K562 (cell line): ENCODE results near the gene DNAI1. TPM values are rescaled to one million over a fixed set of nuclear protein-coding genes. Genes with fewer than 3 reads are reported as not detected.

Experiments used
- ATAC-seq: fragments of 200-7000 bp; cut with Tn5 transposase; 3 replicates; pipeline ENCODE4 v1.9.1; 2020; ENCODE audit warnings: moderate library complexity
- BruUV-seq: library from RNA; stranded (reverse); fragments of 400-500 nt; replicated peaks from 2 replicates; lab custom pipeline; 2021; lab: Mats Ljungman, UMichigan
- CTCF ChIA-PET: fragments of 300-600 bp; formaldehyde crosslinking; extraction: SDS; loops from one replicate; lab custom pipeline; 2021; ENCODE audit warnings: low intra/inter-chr PET ratio; lab: Yijun Ruan, JAX
- POLR2A ChIA-PET: fragments of 300-600, 350-650 bp; sonication (Branson Sonifier 250); formaldehyde crosslinking; extraction: SDS; loops from one replicate; lab custom pipeline; 2021; ENCODE audit warnings: antibody characterized with exemption, inconsistent platforms; lab: Yijun Ruan, JAX
- DNase-seq, 4 experiments: peaks; one replicate each; pipeline versions ENCODE4 v3.0.0 to v3.0.0-alpha.2; 2011 to 2018; ENCODE audit warnings: low spot score in 3 of 4, mixed read lengths in 3 of 4; ENCODE audit errors: extremely low read depth in 1 of 4
- FAIRE-seq: peaks from 2 replicates; lab custom pipeline; 2011; peaks lifted over from hg19 to GRCh38; lab: Jason Lieb, UNC
- H2AFZ ChIP-seq: 2 replicates; pipeline ENCODE4 v1.6.0; 2011; ENCODE audit warnings: low read depth, low read length, control low read depth, inconsistent platforms
- H3K27ac ChIP-seq: fragments of 200-600 bp; 3 replicates; pipeline ENCODE4 v1.8.0; 2011; ENCODE audit warnings: low read depth, mild to moderate bottlenecking, control low read depth, inconsistent platforms, low read length, moderate library complexity, mixed read lengths; ENCODE audit errors: extremely low read depth
- H3K27me3 ChIP-seq, 2 experiments: fragments of 300-600 bp in 1 of 2; 2 replicates in 1 of 2; 3 replicates in 1 of 2; pipeline versions ENCODE4 v1.6.0 to v1.8.0; 2011; ENCODE audit warnings: inconsistent platforms in 2 of 2, low read length in 2 of 2, mild to moderate bottlenecking in 1 of 2, mixed read lengths in 1 of 2, moderate library complexity in 1 of 2; ENCODE audit not compliant: control insufficient read depth in 2 of 2, insufficient read depth in 2 of 2
- H3K36me3 ChIP-seq: fragments of 300-600 bp; 3 replicates; pipeline ENCODE4 v1.8.0; 2011; ENCODE audit warnings: mild to moderate bottlenecking, low read length, inconsistent platforms; ENCODE audit not compliant: control insufficient read depth, insufficient read depth
- H3K4me1 ChIP-seq, 2 experiments: fragments of 200-600 bp in 1 of 2; replicated peaks in 1 of 2; 2 replicates in 1 of 2; 3 replicates in 1 of 2; pipeline versions ENCODE4 v1.5.1 to v1.8.0; 2011; ENCODE audit warnings: inconsistent platforms in 2 of 2, low read length in 2 of 2, mild to moderate bottlenecking in 1 of 2, mixed read lengths in 1 of 2, moderate library complexity in 1 of 2; ENCODE audit not compliant: control insufficient read depth in 2 of 2, insufficient read depth in 2 of 2
- H3K4me2 ChIP-seq: 2 replicates; pipeline ENCODE4 v1.6.1; 2011; ENCODE audit warnings: low read length, control low read depth, inconsistent platforms, mixed read lengths; ENCODE audit not compliant: insufficient read depth
- H3K4me3 ChIP-seq: fragments of 200-600 bp; sonication (generic), shearing (Covaris generic); 2 replicates; pipeline ENCODE4 v1.5.1; 2016; ENCODE audit warnings: control low read depth, inconsistent platforms
- H3K79me2 ChIP-seq: fragments of 200-600 bp; 3 replicates; pipeline ENCODE4 v1.8.0; 2011; ENCODE audit warnings: low read length, inconsistent platforms; ENCODE audit not compliant: control insufficient read depth, insufficient read depth
- H3K9ac ChIP-seq, 2 experiments: 2 replicates each; pipeline versions ENCODE4 v1.6.0 to v1.6.1; 2011; ENCODE audit warnings: low read depth in 2 of 2, low read length in 2 of 2, control low read depth in 1 of 2, inconsistent platforms in 1 of 2, mild to moderate bottlenecking in 1 of 2, mixed read lengths in 1 of 2; ENCODE audit not compliant: insufficient read depth in 1 of 2
- H3K9me1 ChIP-seq: one replicate; pipeline ENCODE4 v1.6.0; 2011; ENCODE audit warnings: inconsistent platforms, mild to moderate bottlenecking, low read length, moderate library complexity; ENCODE audit not compliant: control insufficient read depth, insufficient read depth
- H3K9me3 ChIP-seq: replicated peaks from 2 replicates; pipeline ENCODE4 v1.5.1; 2011; ENCODE audit warnings: low read depth, low read length, inconsistent platforms; ENCODE audit not compliant: control insufficient read depth, insufficient read depth
- H4K20me1 ChIP-seq: replicated peaks from 2 replicates; pipeline ENCODE4 v1.6.1; 2011; ENCODE audit warnings: low read length, inconsistent platforms, mixed read lengths; ENCODE audit not compliant: control insufficient read depth, insufficient read depth
- CXXC5 ChIP-seq: fragments of 250-450 bp; sonication (Bioruptor Pico); IDR thresholded peaks from 2 replicates; pipeline ENCODE4 v1.8.0; 2022; ENCODE audit warnings: inconsistent platforms, mild to moderate bottlenecking, moderate library complexity
- ETS1 ChIP-seq: conservative IDR thresholded peaks from 2 replicates; pipeline ENCODE4 v1.6.1; 2011; ENCODE audit warnings: low read depth, mild to moderate bottlenecking, low read length; ENCODE audit not compliant: control insufficient read depth
- GABPB1 ChIP-seq: sonication (generic); formaldehyde crosslinking; IDR thresholded peaks from 2 replicates; pipeline ENCODE4 v1.8.0; 2022; ENCODE audit warnings: mild to moderate bottlenecking, missing genetic modification reagents
- MEF2D ChIP-seq: conservative IDR thresholded peaks from 2 replicates; pipeline ENCODE4 v1.6.1; 2016; ENCODE audit warnings: low read depth, missing genetic modification characterization, missing compliant biosample characterization
- RBBP5 ChIP-seq: fragments of 200-600 bp; sonication (generic); IDR thresholded peaks from 2 replicates; pipeline ENCODE4 v1.6.1; 2012; ENCODE audit warnings: borderline replicate concordance, mild to moderate bottlenecking, low read length, control low read depth, inconsistent platforms; ENCODE audit not compliant: insufficient read depth, poor library complexity, severe bottlenecking
- SETDB1 ChIP-seq: IDR thresholded peaks from one replicate; pipeline ENCODE4 v1.6.1; 2012; ENCODE audit warnings: low read length, control low read depth, inconsistent platforms
- TEAD4 ChIP-seq, 2 experiments: sonication (generic) in 1 of 2; formaldehyde crosslinking in 1 of 2; IDR thresholded peaks; 2 replicates each; pipeline versions ENCODE4 v1.6.1 to v1.8.0; 2012 to 2022; ENCODE audit warnings: borderline replicate concordance in 1 of 2, inconsistent platforms in 1 of 2, low read length in 1 of 2, mild to moderate bottlenecking in 1 of 2, missing genetic modification reagents in 1 of 2
- TFAM ChIP-seq: fragments of 250-450 bp; sonication (Bioruptor Pico); conservative IDR thresholded peaks from 2 replicates; pipeline ENCODE4 v1.5.0; 2021; ENCODE audit warnings: mild to moderate bottlenecking, moderate library complexity
- TRIM28 ChIP-seq: fragments of 450-650 bp; IDR thresholded peaks from 2 replicates; pipeline ENCODE4 v1.6.1; 2017
- ZFP36 ChIP-seq: fragments of 150-350 bp; IDR thresholded peaks from 2 replicates; pipeline ENCODE4 v1.6.1; 2018; ENCODE audit warnings: low read length, low read depth; ENCODE audit not compliant: partially characterized antibody
- ZNF197 ChIP-seq: fragments of 200-800 bp; sonication (Bioruptor generic); IDR thresholded peaks from 2 replicates; pipeline ENCODE4 v1.6.1; 2016; ENCODE audit warnings: low read depth, missing genetic modification characterization, missing compliant biosample characterization
- WGBS: fragments of 100-300 bp; shearing (Covaris generic); methylation state at CpG from one replicate; pipeline ENCODE4 v1.1.6; 2016; ENCODE audit warnings: low coverage, mixed read lengths; ENCODE audit not compliant: insufficient coverage; ENCODE audit errors: missing lambda C conversion rate; 5-methylcytosine and 5-hydroxymethylcytosine counted together
- in situ Hi-C: fragments of 300-500 bp; cut with MboI; formaldehyde crosslinking; loops from 4 replicates; pipeline ENCODE4 v1.15.0; 2018; ENCODE audit warnings: inconsistent platforms, mixed read lengths
- intact Hi-C: fragments of 100-400 bp; cut with micrococcal nuclease; formaldehyde crosslinking; loops from 2 replicates; pipeline ENCODE4 v1.14.2; 2022
- polyA plus RNA-seq, 8 experiments: library from polyadenylated mRNA; depleted of rRNA in 4 of 8; stranded (reverse) in 5 of 8; unstranded in 3 of 8; fragments of >200 nt; fragmentation: Nextera tagmentation in 2 of 8; fragmentation: Illumina TruSeq in 1 of 8; extraction: Ambion mirVana in 2 of 8; extraction: Trizol in 1 of 8; gene quantifications; 2 replicates each; pipeline versions ENCODE4 v1.2.1 to v1.2.3, GENCODE V29; 2011 to 2014; ENCODE audit warnings: inconsistent platforms in 1 of 8, missing spikeins in 1 of 8
- total RNA-seq, 7 experiments: library from RNA; depleted of rRNA in 6 of 7; stranded (reverse); fragments of >200 nt in 6 of 7; fragmentation: Illumina TruSeq in 2 of 7; extraction: Trizol in 2 of 7; gene quantifications; 2 replicates each; pipeline versions ENCODE4 v1.2.1 to v1.2.3, GENCODE V29; 2011 to 2021; ENCODE audit warnings: low replicate concordance in 1 of 7

The DNAI1 gene
- total and polyA plus RNA-seq, 9 of the 15 experiments (the other 6 are each of a cell fraction or from before 2014, with no cell fraction given): 0.01 to 0.17 (median 0.04) TPM; not detected in 6

GRCh38 chr9:34524349-34524748, 65.7 kb downstream of the DNAI1 start:
- Histone ChIP-seq H3K9me3 (no peaks in the 10 kb centered on the region), H3K79me2 (no peaks in the 10 kb centered on the region)
- TF ChIP-seq TRIM28 (no peak), MEF2D (tag) (no peak), SETDB1 (no peak), TFAM (CRISPR knock-in tag) (no peak), TEAD4 (IDR thresholded peaks at IDR 0.05; ENCODE audit: low read length) (no peak), TEAD4 (CRISPR knock-in tag; IDR thresholded peaks at IDR 0.05; ENCODE audit: borderline replicate concordance) (no peak), ETS1 (no peak), ZNF197 (CRISPR knock-in tag) (no peak), RBBP5 (no peak), ZFP36 (no peak), GABPB1 (no peak), CXXC5 (CRISPR knock-in tag) (no peak)
- TF ChIP-seq, all 486 proteins: peak for 0
- DNase-seq: no peak
- ATAC-seq: no peak
- Histone ChIP-seq H2AFZ (no peak overlapping the region), H3K9ac (no peak overlapping the region), H3K9me1 (no peaks in the 10 kb centered on the region), H3K4me1 (peaks cover 6 to 12% of the 10 kb centered on the region in 2 experiments; a peak in 4 of 5 replicates), H3K4me3 (no peak overlapping the region), H3K27ac (no peak overlapping the region), H4K20me1 (no peaks in the 10 kb centered on the region), H3K36me3 (no peaks in the 10 kb centered on the region), H3K27me3 (peaks cover 0 to 15% of the 10 kb centered on the region in 2 experiments; a peak in 2 of 5 replicates), H3K4me2 (no peak overlapping the region)
- BruUV-seq: no TSS peak
- POLR2A ChIA-PET: no interaction called here
- CTCF ChIA-PET: no interaction called here
- intact Hi-C loops (no loop called here), in situ Hi-C loops (no loop called here)
- FAIRE-seq: no peak
- WGBS: 3% methylated on average over 3 of the region's 3 CpGs
